K562 (cell line): ENCODE measurements around the gene AHCY. TPM values are rescaled to one million over a fixed set of nuclear protein-coding genes. Genes with fewer than 3 reads are reported as not detected.

Experiments used
- ATAC-seq: fragments of 200-7000 bp; cut with Tn5 transposase; 3 replicates; pipeline ENCODE4 v1.9.1; 2020; ENCODE audit warnings: moderate library complexity
- BruUV-seq: library from RNA; stranded (reverse); fragments of 400-500 nt; replicated peaks from 2 replicates; lab custom pipeline; 2021; lab: Mats Ljungman, UMichigan
- CTCF ChIA-PET: fragments of 300-600 bp; formaldehyde crosslinking; extraction: SDS; loops from one replicate; lab custom pipeline; 2021; ENCODE audit warnings: low intra/inter-chr PET ratio; lab: Yijun Ruan, JAX
- POLR2A ChIA-PET: fragments of 300-600, 350-650 bp; sonication (Branson Sonifier 250); formaldehyde crosslinking; extraction: SDS; loops from one replicate; lab custom pipeline; 2021; ENCODE audit warnings: antibody characterized with exemption, inconsistent platforms; lab: Yijun Ruan, JAX
- DNase-seq, 4 experiments: peaks; one replicate each; pipeline versions ENCODE4 v3.0.0 to v3.0.0-alpha.2; 2011 to 2018; ENCODE audit warnings: low spot score in 3 of 4, mixed read lengths in 3 of 4; ENCODE audit errors: extremely low read depth in 1 of 4
- FAIRE-seq: peaks from 2 replicates; lab custom pipeline; 2011; peaks lifted over from hg19 to GRCh38; lab: Jason Lieb, UNC
- H2AFZ ChIP-seq: 2 replicates; pipeline ENCODE4 v1.6.0; 2011; ENCODE audit warnings: low read depth, low read length, control low read depth, inconsistent platforms
- H3K27ac ChIP-seq: fragments of 200-600 bp; 3 replicates; pipeline ENCODE4 v1.8.0; 2011; ENCODE audit warnings: low read depth, mild to moderate bottlenecking, control low read depth, inconsistent platforms, low read length, moderate library complexity, mixed read lengths; ENCODE audit errors: extremely low read depth
- H3K27me3 ChIP-seq, 2 experiments: fragments of 300-600 bp in 1 of 2; 2 replicates in 1 of 2; 3 replicates in 1 of 2; pipeline versions ENCODE4 v1.6.0 to v1.8.0; 2011; ENCODE audit warnings: inconsistent platforms in 2 of 2, low read length in 2 of 2, mild to moderate bottlenecking in 1 of 2, mixed read lengths in 1 of 2, moderate library complexity in 1 of 2; ENCODE audit not compliant: control insufficient read depth in 2 of 2, insufficient read depth in 2 of 2
- H3K36me3 ChIP-seq: fragments of 300-600 bp; 3 replicates; pipeline ENCODE4 v1.8.0; 2011; ENCODE audit warnings: mild to moderate bottlenecking, low read length, inconsistent platforms; ENCODE audit not compliant: control insufficient read depth, insufficient read depth
- H3K4me1 ChIP-seq, 2 experiments: fragments of 200-600 bp in 1 of 2; replicated peaks in 1 of 2; 2 replicates in 1 of 2; 3 replicates in 1 of 2; pipeline versions ENCODE4 v1.5.1 to v1.8.0; 2011; ENCODE audit warnings: inconsistent platforms in 2 of 2, low read length in 2 of 2, mild to moderate bottlenecking in 1 of 2, mixed read lengths in 1 of 2, moderate library complexity in 1 of 2; ENCODE audit not compliant: control insufficient read depth in 2 of 2, insufficient read depth in 2 of 2
- H3K4me2 ChIP-seq: 2 replicates; pipeline ENCODE4 v1.6.1; 2011; ENCODE audit warnings: low read length, control low read depth, inconsistent platforms, mixed read lengths; ENCODE audit not compliant: insufficient read depth
- H3K4me3 ChIP-seq: fragments of 200-600 bp; sonication (generic), shearing (Covaris generic); 2 replicates; pipeline ENCODE4 v1.5.1; 2016; ENCODE audit warnings: control low read depth, inconsistent platforms
- H3K79me2 ChIP-seq: fragments of 200-600 bp; 3 replicates; pipeline ENCODE4 v1.8.0; 2011; ENCODE audit warnings: low read length, inconsistent platforms; ENCODE audit not compliant: control insufficient read depth, insufficient read depth
- H3K9ac ChIP-seq, 2 experiments: 2 replicates each; pipeline versions ENCODE4 v1.6.0 to v1.6.1; 2011; ENCODE audit warnings: low read depth in 2 of 2, low read length in 2 of 2, control low read depth in 1 of 2, inconsistent platforms in 1 of 2, mild to moderate bottlenecking in 1 of 2, mixed read lengths in 1 of 2; ENCODE audit not compliant: insufficient read depth in 1 of 2
- H3K9me1 ChIP-seq: one replicate; pipeline ENCODE4 v1.6.0; 2011; ENCODE audit warnings: inconsistent platforms, mild to moderate bottlenecking, low read length, moderate library complexity; ENCODE audit not compliant: control insufficient read depth, insufficient read depth
- H3K9me3 ChIP-seq: replicated peaks from 2 replicates; pipeline ENCODE4 v1.5.1; 2011; ENCODE audit warnings: low read depth, low read length, inconsistent platforms; ENCODE audit not compliant: control insufficient read depth, insufficient read depth
- H4K20me1 ChIP-seq: replicated peaks from 2 replicates; pipeline ENCODE4 v1.6.1; 2011; ENCODE audit warnings: low read length, inconsistent platforms, mixed read lengths; ENCODE audit not compliant: control insufficient read depth, insufficient read depth
- CHD1 ChIP-seq: fragments of 200-600 bp; sonication (generic); IDR thresholded peaks from one replicate; pipeline ENCODE4 v1.6.1; 2012; ENCODE audit warnings: mild to moderate bottlenecking, moderate library complexity, low read length, inconsistent platforms
- PHF20 ChIP-seq: fragments of 450-650 bp; IDR thresholded peaks from 2 replicates; pipeline ENCODE4 v1.6.1; 2018; ENCODE audit not compliant: partially characterized antibody
- RBM15 ChIP-seq: fragments of 200-400 bp; formaldehyde crosslinking; IDR thresholded peaks from 2 replicates; pipeline ENCODE4 v1.6.1; 2018; ENCODE audit warnings: mild to moderate bottlenecking, low read length, moderate library complexity; ENCODE audit not compliant: insufficient read depth
- THAP12 ChIP-seq: fragments of 250-450 bp; sonication (Bioruptor Pico); IDR thresholded peaks from 2 replicates; pipeline ENCODE4 v1.9.0; 2021; ENCODE audit warnings: mild to moderate bottlenecking, inconsistent platforms
- ZNF232 ChIP-seq: sonication (generic); formaldehyde crosslinking; IDR thresholded peaks from 2 replicates; pipeline ENCODE4 v1.8.0; 2022; ENCODE audit warnings: mild to moderate bottlenecking, missing genetic modification reagents
- WGBS: fragments of 100-300 bp; shearing (Covaris generic); methylation state at CpG from one replicate; pipeline ENCODE4 v1.1.6; 2016; ENCODE audit warnings: low coverage, mixed read lengths; ENCODE audit not compliant: insufficient coverage; ENCODE audit errors: missing lambda C conversion rate; 5-methylcytosine and 5-hydroxymethylcytosine counted together
- in situ Hi-C: fragments of 300-500 bp; cut with MboI; formaldehyde crosslinking; loops from 4 replicates; pipeline ENCODE4 v1.15.0; 2018; ENCODE audit warnings: inconsistent platforms, mixed read lengths
- intact Hi-C: fragments of 100-400 bp; cut with micrococcal nuclease; formaldehyde crosslinking; loops from 2 replicates; pipeline ENCODE4 v1.14.2; 2022
- polyA plus RNA-seq, 8 experiments: library from polyadenylated mRNA; depleted of rRNA in 4 of 8; stranded (reverse) in 5 of 8; unstranded in 3 of 8; fragments of >200 nt; fragmentation: Nextera tagmentation in 2 of 8; fragmentation: Illumina TruSeq in 1 of 8; extraction: Ambion mirVana in 2 of 8; extraction: Trizol in 1 of 8; gene quantifications; 2 replicates each; pipeline versions ENCODE4 v1.2.1 to v1.2.3, GENCODE V29; 2011 to 2014; ENCODE audit warnings: inconsistent platforms in 1 of 8, missing spikeins in 1 of 8
- total RNA-seq, 7 experiments: library from RNA; depleted of rRNA in 6 of 7; stranded (reverse); fragments of >200 nt in 6 of 7; fragmentation: Illumina TruSeq in 2 of 7; extraction: Trizol in 2 of 7; gene quantifications; 2 replicates each; pipeline versions ENCODE4 v1.2.1 to v1.2.3, GENCODE V29; 2011 to 2021; ENCODE audit warnings: low replicate concordance in 1 of 7
- TF ChIP-seq, protein P1 (sequence below): fragments of 200-400 bp; formaldehyde crosslinking; IDR thresholded peaks from 2 replicates; pipeline ENCODE4 v1.6.1; 2017; ENCODE audit warnings: mild to moderate bottlenecking, low read depth, low read length, moderate library complexity
- TF ChIP-seq, protein P2 (sequence below): fragments of 200-800 bp; sonication (Bioruptor generic); IDR thresholded peaks from 2 replicates; pipeline ENCODE4 v1.6.1; 2017; ENCODE audit warnings: missing genetic modification characterization, missing compliant biosample characterization

Gene AHCY
- total and polyA plus RNA-seq, 9 of the 15 experiments (the other 6 are each of a cell fraction or from before 2014, with no cell fraction given) = 82.5 to 269 (median 190) TPM

- no peak overlapping the region for H2AFZ ChIP-seq
- intact Hi-C loops (no loop called here), in situ Hi-C loops (no loop called here)
- H3K27me3 ChIP-seq = no peaks in the 10 kb centered on the region
- no peak overlapping the region for H3K9ac ChIP-seq
- no peak for FAIRE-seq
- DNase-seq = no peak
- H3K79me2 ChIP-seq = no peaks in the 10 kb centered on the region
- TF ChIP-seq THAP12 (CRISPR knock-in tag) (no peak), PHF20 (no peak), ZNF232 (CRISPR knock-in tag) (no peak), CHD1 (no peak), RBM15 (no peak)
- TF ChIP-seq, protein P1, sequence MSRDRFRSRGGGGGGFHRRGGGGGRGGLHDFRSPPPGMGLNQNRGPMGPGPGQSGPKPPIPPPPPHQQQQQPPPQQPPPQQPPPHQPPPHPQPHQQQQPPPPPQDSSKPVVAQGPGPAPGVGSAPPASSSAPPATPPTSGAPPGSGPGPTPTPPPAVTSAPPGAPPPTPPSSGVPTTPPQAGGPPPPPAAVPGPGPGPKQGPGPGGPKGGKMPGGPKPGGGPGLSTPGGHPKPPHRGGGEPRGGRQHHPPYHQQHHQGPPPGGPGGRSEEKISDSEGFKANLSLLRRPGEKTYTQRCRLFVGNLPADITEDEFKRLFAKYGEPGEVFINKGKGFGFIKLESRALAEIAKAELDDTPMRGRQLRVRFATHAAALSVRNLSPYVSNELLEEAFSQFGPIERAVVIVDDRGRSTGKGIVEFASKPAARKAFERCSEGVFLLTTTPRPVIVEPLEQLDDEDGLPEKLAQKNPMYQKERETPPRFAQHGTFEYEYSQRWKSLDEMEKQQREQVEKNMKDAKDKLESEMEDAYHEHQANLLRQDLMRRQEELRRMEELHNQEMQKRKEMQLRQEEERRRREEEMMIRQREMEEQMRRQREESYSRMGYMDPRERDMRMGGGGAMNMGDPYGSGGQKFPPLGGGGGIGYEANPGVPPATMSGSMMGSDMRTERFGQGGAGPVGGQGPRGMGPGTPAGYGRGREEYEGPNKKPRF = no peak
- TF ChIP-seq, protein P2, sequence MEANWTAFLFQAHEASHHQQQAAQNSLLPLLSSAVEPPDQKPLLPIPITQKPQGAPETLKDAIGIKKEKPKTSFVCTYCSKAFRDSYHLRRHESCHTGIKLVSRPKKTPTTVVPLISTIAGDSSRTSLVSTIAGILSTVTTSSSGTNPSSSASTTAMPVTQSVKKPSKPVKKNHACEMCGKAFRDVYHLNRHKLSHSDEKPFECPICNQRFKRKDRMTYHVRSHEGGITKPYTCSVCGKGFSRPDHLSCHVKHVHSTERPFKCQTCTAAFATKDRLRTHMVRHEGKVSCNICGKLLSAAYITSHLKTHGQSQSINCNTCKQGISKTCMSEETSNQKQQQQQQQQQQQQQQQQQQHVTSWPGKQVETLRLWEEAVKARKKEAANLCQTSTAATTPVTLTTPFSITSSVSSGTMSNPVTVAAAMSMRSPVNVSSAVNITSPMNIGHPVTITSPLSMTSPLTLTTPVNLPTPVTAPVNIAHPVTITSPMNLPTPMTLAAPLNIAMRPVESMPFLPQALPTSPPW = no peak
- POLR2A ChIA-PET = no interaction called here
- 38% methylated on average over 6 of the region's 6 CpGs for WGBS
- ATAC-seq = no peak
- no peak overlapping the region for H3K4me3 ChIP-seq
- H3K9me1 ChIP-seq = no peaks in the 10 kb centered on the region
- CTCF ChIA-PET = no interaction called here
- H3K9me3 ChIP-seq = no peaks in the 10 kb centered on the region
- no TSS peak for BruUV-seq
- H3K4me1 ChIP-seq = peaks cover 0 to 8% of the 10 kb centered on the region in 2 experiments; a peak in 3 of 5 replicates
- H4K20me1 ChIP-seq = no peaks in the 10 kb centered on the region
- no peak overlapping the region for H3K4me2 ChIP-seq
- no peak overlapping the region for H3K27ac ChIP-seq
- no peaks in the 10 kb centered on the region for H3K36me3 ChIP-seq
These were observed 42.2 kb upstream of the AHCY start for GRCh38 chr20:34345402-34345736.
